Trophoblast cell (in vitro differentiated cells and primary cell): ENCODE results near the gene TRIM63.

ENCODE experiments used
- DNase-seq, 2 donors: peaks; one replicate each; pipeline ENCODE4 v3.0.0-alpha.2; 2016
- H2AFZ ChIP-seq: 2 replicates; pipeline ENCODE4 v1.6.1; 2013; ENCODE audit warnings: low read length, moderate library complexity, mild to moderate bottlenecking; ENCODE audit not compliant: insufficient read depth, poor library complexity
- H2AK5ac ChIP-seq: 2 replicates; pipeline ENCODE4 v1.6.1; 2013; ENCODE audit warnings: mild to moderate bottlenecking, low read length
- H2BK120ac ChIP-seq: 2 replicates; pipeline ENCODE4 v1.6.1; 2013; ENCODE audit warnings: low read length, mild to moderate bottlenecking, moderate library complexity; ENCODE audit not compliant: insufficient read depth, poor library complexity
- H2BK12ac ChIP-seq: 2 replicates; pipeline ENCODE4 v1.6.1; 2013; ENCODE audit warnings: mild to moderate bottlenecking, low read length, moderate library complexity
- H2BK5ac ChIP-seq: 2 replicates; pipeline ENCODE4 v1.6.1; 2013; ENCODE audit warnings: low read length, low read depth, moderate library complexity, mild to moderate bottlenecking; ENCODE audit not compliant: poor library complexity
- H3K14ac ChIP-seq: 2 replicates; pipeline ENCODE4 v1.6.1; 2013; ENCODE audit warnings: mild to moderate bottlenecking, low read length
- H3K18ac ChIP-seq: 2 replicates; pipeline ENCODE4 v1.6.1; 2013; ENCODE audit warnings: mild to moderate bottlenecking, low read length
- H3K23ac ChIP-seq: 2 replicates; pipeline ENCODE4 v1.6.1; 2013; ENCODE audit warnings: low read length
- H3K27ac ChIP-seq: 2 replicates; pipeline ENCODE4 v1.5.1; 2013; ENCODE audit warnings: low read depth, mild to moderate bottlenecking, inconsistent platforms, low read length, moderate library complexity
- H3K27me3 ChIP-seq: 2 replicates; pipeline ENCODE4 v1.6.1; 2013; ENCODE audit warnings: inconsistent platforms, mild to moderate bottlenecking, low read length, moderate library complexity; ENCODE audit not compliant: insufficient read depth
- H3K36me3 ChIP-seq, 2 experiments: 1 replicate in 1 of 2; 2 replicates in 1 of 2; pipeline ENCODE4 v1.6.1; 2013; ENCODE audit warnings: low read length in 2 of 2, mild to moderate bottlenecking in 2 of 2, moderate library complexity in 1 of 2; ENCODE audit not compliant: insufficient read depth in 2 of 2, control insufficient read depth in 1 of 2
- H3K4ac ChIP-seq: 2 replicates; pipeline ENCODE4 v1.6.1; 2013; ENCODE audit warnings: low read depth, mild to moderate bottlenecking, low read length, moderate library complexity
- H3K4me1 ChIP-seq, 2 experiments: 1 replicate in 1 of 2; 2 replicates in 1 of 2; pipeline ENCODE4 v1.6.1; 2013; ENCODE audit warnings: low read length in 2 of 2, mild to moderate bottlenecking in 2 of 2, moderate library complexity in 1 of 2; ENCODE audit not compliant: insufficient read depth in 2 of 2, control insufficient read depth in 1 of 2
- H3K4me2 ChIP-seq: 2 replicates; pipeline ENCODE4 v1.6.1; 2013; ENCODE audit warnings: inconsistent platforms, mild to moderate bottlenecking, low read length, moderate library complexity
- H3K4me3 ChIP-seq: 2 replicates; pipeline ENCODE4 v1.5.1; 2013; ENCODE audit warnings: mild to moderate bottlenecking, low read depth, low read length, inconsistent platforms
- H3K79me1 ChIP-seq: one replicate; pipeline ENCODE4 v1.6.1; 2013; ENCODE audit warnings: low read length
- H3K79me2 ChIP-seq: 2 replicates; pipeline ENCODE4 v1.6.1; 2013; ENCODE audit warnings: low read length, mild to moderate bottlenecking; ENCODE audit not compliant: control insufficient read depth, insufficient read depth, poor library complexity
- H3K9ac ChIP-seq: 2 replicates; pipeline ENCODE4 v1.6.1; 2013; ENCODE audit warnings: mild to moderate bottlenecking, low read length
- H3K9me3 ChIP-seq: 2 replicates; pipeline ENCODE4 v1.6.1; 2013; ENCODE audit warnings: low read depth, mild to moderate bottlenecking, control low read depth, inconsistent platforms, low read length; ENCODE audit not compliant: insufficient read depth
- H4K12ac ChIP-seq: 2 replicates; pipeline ENCODE4 v1.6.1; 2013; ENCODE audit warnings: low read depth, mild to moderate bottlenecking, low read length, moderate library complexity
- H4K8ac ChIP-seq: 2 replicates; pipeline ENCODE4 v1.6.1; 2013; ENCODE audit warnings: low read depth, mild to moderate bottlenecking, low read length, moderate library complexity
- H4K91ac ChIP-seq: one replicate; pipeline ENCODE4 v1.6.1; 2013; ENCODE audit warnings: low read depth, mild to moderate bottlenecking, low read length, moderate library complexity
- WGBS: extraction: QIAGEN DNeasy Blood & Tissue Kit; methylation state at CpG from one replicate; pipeline ENCODE4 v1.1.7; 2013; ENCODE audit warnings: missing lambda C conversion rate; ENCODE audit not compliant: insufficient read length, insufficient coverage; ENCODE audit errors: extremely low coverage; 5-methylcytosine and 5-hydroxymethylcytosine counted together

Gene TRIM63

GRCh38 chr1:26021647-26022403 is 45.6 kb downstream of the TRIM63 start, which contains the start of gene EXTL1:
TSS of gene EXTL1 (plus strand) at chr1:26021775. CDS start at chr1:26022647, 872 bp downstream.
- no peaks in the 10 kb centered on the region for H3K9me3 ChIP-seq
- no peak within 1 kb of the TSS for H2BK5ac ChIP-seq
- peaks cover 3% of the 10 kb centered on the region for H3K79me1 ChIP-seq
- WGBS = no CpG with 5 or more reads among the region's 15 CpGs
- no peak within 1 kb of the TSS for H3K9ac ChIP-seq
- peaks cover 14 to 24% of the 10 kb centered on the region in 2 experiments for H3K4me1 ChIP-seq
- no peak within 1 kb of the TSS for H3K27ac ChIP-seq
- no peak within 1 kb of the TSS for H2BK120ac ChIP-seq
- H3K4me2 ChIP-seq = peak within 1 kb of the TSS; percentile 63
- H3K79me2 ChIP-seq = no peaks in the 10 kb centered on the region
- H3K4me3 ChIP-seq = peak within 1 kb of the TSS; percentile 58
- H3K36me3 ChIP-seq = no peaks in the 10 kb centered on the region
- peak within 1 kb of the TSS; percentile 65 for H2AFZ ChIP-seq
- H2BK12ac ChIP-seq = peak within 1 kb of the TSS; percentile 7
- peak within 1 kb of the TSS; percentile 19 for H3K14ac ChIP-seq
- peak within 1 kb of the TSS; percentile 56 for H4K8ac ChIP-seq
- no peak within 1 kb of the TSS for H3K18ac ChIP-seq
- peak within 1 kb of the TSS; percentile 38 for H4K91ac ChIP-seq
- no peaks in the 10 kb centered on the region for H3K27me3 ChIP-seq
- H3K23ac ChIP-seq = no peak within 1 kb of the TSS
- no peak within 1 kb of the TSS for H2AK5ac ChIP-seq
- H4K12ac ChIP-seq = peak within 1 kb of the TSS; percentile 61
- DNase-seq = no peak
- H3K4ac ChIP-seq = no peak within 1 kb of the TSS

GRCh38 chr1:26020941-26021646 is 46.3 kb downstream of the TRIM63 start:
- H3K36me3 ChIP-seq = no peaks in the 10 kb centered on the region
- H3K27ac ChIP-seq = no peak overlapping the region
- H4K12ac ChIP-seq = no peak overlapping the region
- no peak overlapping the region for H3K23ac ChIP-seq
- no peak overlapping the region for H3K4me2 ChIP-seq
- no peak overlapping the region for H3K9ac ChIP-seq
- peaks cover 17 to 27% of the 10 kb centered on the region in 2 experiments for H3K4me1 ChIP-seq
- H2AFZ ChIP-seq = no peak overlapping the region
- H2BK12ac ChIP-seq = no peak overlapping the region
- peaks cover 3% of the 10 kb centered on the region for H3K79me1 ChIP-seq
- DNase-seq = no peak
- no peak overlapping the region for H2BK120ac ChIP-seq
- H2AK5ac ChIP-seq = no peak overlapping the region
- WGBS = no CpG with 5 or more reads among the region's 6 CpGs
- no peak overlapping the region for H3K18ac ChIP-seq
- H3K4me3 ChIP-seq = no peak overlapping the region
- H3K79me2 ChIP-seq = no peaks in the 10 kb centered on the region
- H2BK5ac ChIP-seq = no peak overlapping the region
- no peak overlapping the region for H4K8ac ChIP-seq
- no peak overlapping the region for H3K14ac ChIP-seq
- H3K4ac ChIP-seq = no peak overlapping the region
- H4K91ac ChIP-seq = no peak overlapping the region
- H3K27me3 ChIP-seq = no peaks in the 10 kb centered on the region
- no peaks in the 10 kb centered on the region for H3K9me3 ChIP-seq

GRCh38 chr1:26020330-26020768 is 47.1 kb downstream of the TRIM63 start:
- no CpG with 5 or more reads among the region's 6 CpGs for WGBS

GRCh38 chr1:26019641-26020315 is 47.7 kb downstream of the TRIM63 start:
- no CpG with 5 or more reads among the region's 8 CpGs for WGBS
- H3K18ac ChIP-seq = no peak overlapping the region
- H3K9me3 ChIP-seq = no peaks in the 10 kb centered on the region

More at GRCh38 chr1:26020330-26020768, 47.1 kb downstream of the TRIM63 start:
- Histone ChIP-seq H3K79me2 (no peaks in the 10 kb centered on the region), H4K8ac (no peak overlapping the region), H3K27ac (no peak overlapping the region), H3K18ac (no peak overlapping the region), H3K36me3 (no peaks in the 10 kb centered on the region), H3K14ac (no peak overlapping the region), H4K12ac (no peak overlapping the region), H2BK120ac (no peak overlapping the region), H3K4me2 (no peak overlapping the region), H2AK5ac (no peak overlapping the region), H3K23ac (no peak overlapping the region), H3K79me1 (peaks cover 3% of the 10 kb centered on the region), H2BK12ac (no peak overlapping the region), H2AFZ (no peak overlapping the region), H3K4ac (no peak overlapping the region), H3K9ac (no peak overlapping the region), H4K91ac (no peak overlapping the region), H3K27me3 (no peaks in the 10 kb centered on the region), H3K4me3 (no peak overlapping the region), H3K9me3 (no peaks in the 10 kb centered on the region), H3K4me1 (peaks cover 17 to 27% of the 10 kb centered on the region in 2 experiments), H2BK5ac (no peak overlapping the region)
- DNase-seq = no peak

More at GRCh38 chr1:26019641-26020315, 47.7 kb downstream of the TRIM63 start:
- Histone ChIP-seq H4K12ac (no peak overlapping the region), H2BK5ac (no peak overlapping the region), H3K9ac (no peak overlapping the region), H3K27me3 (no peaks in the 10 kb centered on the region), H2AFZ (no peak overlapping the region), H3K79me1 (peaks cover 3% of the 10 kb centered on the region), H3K27ac (no peak overlapping the region), H4K8ac (no peak overlapping the region), H2AK5ac (peak overlapping the region; percentile 18), H3K14ac (no peak overlapping the region), H3K4me3 (no peak overlapping the region), H3K4me2 (no peak overlapping the region), H4K91ac (peak overlapping the region; percentile 21), H3K36me3 (no peaks in the 10 kb centered on the region), H2BK12ac (no peak overlapping the region), H3K79me2 (no peaks in the 10 kb centered on the region), H3K4me1 (peaks cover 17 to 27% of the 10 kb centered on the region in 2 experiments), H2BK120ac (no peak overlapping the region), H3K4ac (no peak overlapping the region), H3K23ac (no peak overlapping the region)
- DNase-seq = peak in 1 of 2 donors; percentile 49
